Esophagus squamous epithelium (tissue), 5 donors: ENCODE measurements around the gene HMCN1. TPM values are rescaled to one million over a fixed set of nuclear protein-coding genes. Genes with fewer than 3 reads are reported as not detected.

Experiments used
- DNase-seq: peaks from one replicate; lab custom pipeline; 2025; lab: John Stamatoyannopoulos, UW
- H3K27ac ChIP-seq, 4 donors: fragments of 200-600 bp; sonication (generic); one replicate each; pipeline ENCODE4 v1.5.1; 2016 to 2019; ENCODE audit warnings: mild to moderate bottlenecking in 1 of 4
- H3K27me3 ChIP-seq, 4 donors: fragments of 200-600 bp; sonication (generic); 1 replicate in 3 of 4; 2 replicates in 1 of 4; pipeline versions ENCODE4 v1.5.1 to v1.6.0; 2017 to 2021; ENCODE audit warnings: antibody characterized with exemption in 1 of 4
- H3K36me3 ChIP-seq, 3 donors: fragments of 200-600 bp; sonication (generic); one replicate each; pipeline ENCODE4 v1.5.1; 2016 to 2019
- H3K4me1 ChIP-seq, 3 donors: fragments of 200-600 bp; sonication (generic); one replicate each; pipeline ENCODE4 v1.5.1; 2017 to 2019
- H3K4me3 ChIP-seq, 4 donors: fragments of 200-600 bp; sonication (generic); 1 replicate in 3 of 4; 2 replicates in 1 of 4; pipeline ENCODE4 v1.5.1; 2016 to 2019; ENCODE audit warnings: mild to moderate bottlenecking in 2 of 4, moderate library complexity in 1 of 4
- H3K9me3 ChIP-seq, 3 donors: fragments of 200-600 bp; sonication (generic); one replicate each; pipeline ENCODE4 v1.5.1; 2016 to 2019
- CTCF ChIP-seq, 6 experiments: fragments of 450-650 bp in 4 of 6; fragments of 200-600 bp in 2 of 6; sonication (generic) in 2 of 6; IDR thresholded peaks; one replicate each; pipeline ENCODE4 v1.5.1; 2016 to 2019; ENCODE audit warnings: antibody characterized with exemption in 6 of 6, mild to moderate bottlenecking in 4 of 6, moderate library complexity in 4 of 6
- POLR2A ChIP-seq, 4 donors: fragments of 450-650 bp; IDR thresholded peaks; one replicate each; pipeline ENCODE4 v1.6.1; 2017; ENCODE audit warnings: antibody characterized with exemption in 4 of 4, mild to moderate bottlenecking in 4 of 4, moderate library complexity in 3 of 4
- WGBS, 2 donors: methylation state at CpG; one replicate each; pipeline ENCODE4 v1.1.5; 2018; 5-methylcytosine and 5-hydroxymethylcytosine counted together
- intact Hi-C: fragments of 100-400 bp; cut with DNase I; formaldehyde crosslinking; loops from one replicate; pipeline ENCODE4 v1.15.0; 2022
- total RNA-seq, 4 donors: library from RNA; depleted of rRNA; stranded (reverse); fragments of >200 nt; gene quantifications; one replicate each; pipeline ENCODE4 v1.1.0, GENCODE V29; 2016
- donor health status: DM: yes; HTN: yes; CAD: no.

Gene HMCN1
- total RNA-seq, 4 donors from 2014 or later = 0.49 to 6.7 (median 3.3) TPM

- intact Hi-C loops = no loop called here
- H3K36me3 ChIP-seq = no peaks in the 10 kb centered on the region
- 78 to 96% methylated on average over 1 of the region's 1 CpG for WGBS, 2 donors
- H3K9me3 ChIP-seq = peaks cover 0 to 3% (median 0%) of the 10 kb centered on the region in 3 donors
- H3K27me3 ChIP-seq = no peaks in the 10 kb centered on the region
- no peak for TF ChIP-seq CTCF (IDR thresholded peaks at IDR 0.05)
- no peak for TF ChIP-seq POLR2A (IDR thresholded peaks at IDR 0.05)
- no peak overlapping the region for H3K27ac ChIP-seq
- H3K4me3 ChIP-seq = no peak overlapping the region
- H3K4me1 ChIP-seq = peaks cover 0 to 5% (median 0%) of the 10 kb centered on the region in 3 donors
- no peak for DNase-seq
These were observed 61.0 kb downstream of the HMCN1 start for GRCh38 chr1:185795181-185795580.

DNA sequence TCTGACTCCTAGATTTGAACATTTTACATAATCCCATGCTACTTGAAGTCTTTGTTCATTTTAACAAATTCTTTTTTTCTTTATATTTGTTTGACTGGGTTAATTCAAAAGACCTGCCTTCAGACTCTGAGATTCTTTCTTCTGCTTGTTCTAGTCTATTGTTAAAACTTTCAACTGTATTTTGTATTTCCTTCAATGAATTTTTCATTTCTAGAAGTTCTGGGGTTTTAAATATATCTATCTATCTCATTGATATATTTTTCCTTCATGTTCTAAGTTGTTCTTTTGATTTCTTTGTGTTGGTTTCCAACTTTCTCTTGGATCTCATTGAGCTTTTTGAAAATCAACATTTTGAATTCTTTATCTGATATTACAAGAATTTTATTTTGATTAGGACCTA lies 64.3 kb downstream of the HMCN1 start:
- intact Hi-C loops = no loop called here
- Histone ChIP-seq H3K36me3 (no peaks in the 10 kb centered on the region), H3K27me3 (no peaks in the 10 kb centered on the region), H3K27ac (no peak overlapping the region), H3K4me3 (no peak overlapping the region), H3K9me3 (peaks cover 0 to 3% (median 0%) of the 10 kb centered on the region in 3 donors), H3K4me1 (no peaks in the 10 kb centered on the region)
- DNase-seq = no peak
- TF ChIP-seq POLR2A (IDR thresholded peaks at IDR 0.05) (no peak), CTCF (IDR thresholded peaks at IDR 0.05) (no peak)

DNA sequence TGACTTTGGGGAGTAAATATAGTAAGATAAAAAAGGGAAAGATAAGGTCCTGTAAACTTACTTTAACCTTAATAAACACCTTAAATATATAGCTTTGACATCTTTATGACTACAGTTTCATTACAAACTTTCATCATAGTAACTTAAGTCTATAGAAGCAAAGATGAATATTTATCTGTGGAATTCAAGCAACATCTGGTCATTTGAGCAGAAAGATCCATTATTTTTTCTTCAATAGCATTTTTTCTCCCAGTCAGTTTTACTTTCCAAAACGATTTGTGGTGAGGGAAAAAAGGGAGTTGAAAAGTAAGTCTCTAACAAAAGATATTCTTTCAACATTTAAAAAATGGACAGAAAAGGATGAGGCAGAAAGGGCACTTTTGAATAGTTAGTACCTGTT lies 69.0 kb downstream of the HMCN1 start:
- intact Hi-C loops = no loop called here

GRCh38 chr1:185804206-185804605 lies 70.0 kb downstream of the HMCN1 start:
- no peaks in the 10 kb centered on the region for H3K9me3 ChIP-seq
- no peak overlapping the region for H3K27ac ChIP-seq
- no peaks in the 10 kb centered on the region for H3K27me3 ChIP-seq
- H3K4me3 ChIP-seq = no peak overlapping the region
- no peaks in the 10 kb centered on the region for H3K4me1 ChIP-seq
- intact Hi-C loops = no loop called here
- no peaks in the 10 kb centered on the region for H3K36me3 ChIP-seq
- TF ChIP-seq CTCF (IDR thresholded peaks at IDR 0.05) (no peak), POLR2A (IDR thresholded peaks at IDR 0.05) (no peak)
- DNase-seq = no peak

More for the DNA sequence above, 69.0 kb downstream of the HMCN1 start:
- TF ChIP-seq POLR2A (IDR thresholded peaks at IDR 0.05) (no peak), CTCF (IDR thresholded peaks at IDR 0.05) (no peak)
- Histone ChIP-seq H3K4me3 (no peak overlapping the region), H3K36me3 (no peaks in the 10 kb centered on the region), H3K9me3 (peaks cover 0 to 3% (median 0%) of the 10 kb centered on the region in 3 donors), H3K4me1 (no peaks in the 10 kb centered on the region), H3K27ac (no peak overlapping the region), H3K27me3 (no peaks in the 10 kb centered on the region)
- DNase-seq = no peak
- 44 to 46% methylated on average over 1 of the region's 1 CpG for WGBS, 2 donors

DNA sequence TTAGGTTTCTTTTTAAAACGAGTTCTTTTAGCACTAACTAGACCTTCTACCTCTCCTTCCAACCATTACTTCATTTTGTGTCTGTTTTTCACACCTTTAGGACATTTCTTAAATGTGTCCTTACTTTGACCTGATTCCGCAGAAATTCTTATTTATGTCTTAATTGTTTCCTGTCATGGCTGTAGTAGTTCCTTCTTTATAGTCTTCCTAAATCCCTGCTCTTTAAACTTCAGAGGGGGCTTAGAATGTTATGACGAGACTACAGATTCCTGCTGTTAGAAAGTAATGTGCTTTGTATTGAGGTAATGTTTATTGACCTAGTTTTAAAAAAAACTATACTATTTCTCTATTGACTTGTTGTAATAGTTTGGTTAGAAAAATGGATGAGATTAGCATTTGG lies 70.4 kb downstream of the HMCN1 start:
- Histone ChIP-seq H3K36me3 (no peaks in the 10 kb centered on the region), H3K27me3 (no peaks in the 10 kb centered on the region), H3K4me1 (no peaks in the 10 kb centered on the region), H3K27ac (no peak overlapping the region), H3K4me3 (no peak overlapping the region), H3K9me3 (no peaks in the 10 kb centered on the region)
- intact Hi-C loops = no loop called here
- no peak for DNase-seq
- 54 to 64% methylated on average over 3 of the region's 3 CpGs for WGBS, 2 donors
- no peak for TF ChIP-seq CTCF (IDR thresholded peaks at IDR 0.05)
- TF ChIP-seq POLR2A (IDR thresholded peaks at IDR 0.05) = no peak
